H9 (cell line): ENCODE results near the gene CHMP2A. TPM values are rescaled to one million over a fixed set of nuclear protein-coding genes. Genes with fewer than 3 reads are reported as not detected.

Source experiments
- DNase-seq: peaks from one replicate; pipeline ENCODE4 v3.0.0-alpha.2; 2017
- H2AFZ ChIP-seq: one replicate; pipeline ENCODE4 v1.6.1; 2013; ENCODE audit warnings: mild to moderate bottlenecking, low read length, control low read depth, moderate library complexity
- H2AK5ac ChIP-seq: 2 replicates; pipeline ENCODE4 v1.6.1; 2013; ENCODE audit warnings: low read length, control low read depth, mixed read lengths; ENCODE audit not compliant: insufficient read length
- H2BK120ac ChIP-seq: one replicate; pipeline ENCODE4 v1.6.1; 2013; ENCODE audit warnings: low read depth, mild to moderate bottlenecking, low read length, control low read depth, inconsistent platforms; ENCODE audit not compliant: poor library complexity, severe bottlenecking
- H2BK12ac ChIP-seq: 2 replicates; pipeline ENCODE4 v1.6.1; 2013; ENCODE audit warnings: low read length, control low read depth, mixed read lengths, low read depth; ENCODE audit not compliant: insufficient read length
- H2BK15ac ChIP-seq: 2 replicates; pipeline ENCODE4 v1.6.1; 2013; ENCODE audit warnings: low read depth, low read length, control low read depth
- H2BK20ac ChIP-seq: one replicate; pipeline ENCODE4 v1.6.1; 2013; ENCODE audit warnings: low read depth, mild to moderate bottlenecking, low read length, control low read depth, inconsistent platforms; ENCODE audit not compliant: poor library complexity, severe bottlenecking
- H2BK5ac ChIP-seq: 2 replicates; pipeline ENCODE4 v1.6.1; 2013; ENCODE audit warnings: low read length, control low read depth, mixed read lengths; ENCODE audit not compliant: insufficient read length
- H3K14ac ChIP-seq: 2 replicates; pipeline ENCODE4 v1.6.1; 2013; ENCODE audit warnings: low read length, control low read depth; ENCODE audit not compliant: insufficient read depth
- H3K18ac ChIP-seq: 2 replicates; pipeline ENCODE4 v1.6.1; 2013; ENCODE audit warnings: low read depth, mild to moderate bottlenecking, mixed read lengths, low read length, control low read depth; ENCODE audit not compliant: insufficient read length
- H3K23ac ChIP-seq: 2 replicates; pipeline ENCODE4 v1.6.1; 2013; ENCODE audit warnings: low read length, control low read depth, mixed read lengths, low read depth; ENCODE audit not compliant: insufficient read length
- H3K23me2 ChIP-seq: 2 replicates; pipeline ENCODE4 v1.6.1; 2013; ENCODE audit warnings: low read depth, mild to moderate bottlenecking, mixed read lengths, low read length, control low read depth; ENCODE audit not compliant: insufficient read length, poor library complexity, severe bottlenecking
- H3K27ac ChIP-seq: 2 replicates; pipeline ENCODE4 v1.5.1; 2013; ENCODE audit warnings: low read length, control low read depth, mixed read lengths, low read depth; ENCODE audit not compliant: insufficient read length
- H3K27me3 ChIP-seq: 2 replicates; pipeline ENCODE4 v1.6.1; 2013; ENCODE audit warnings: low read length, control low read depth, inconsistent platforms; ENCODE audit not compliant: insufficient read depth
- H3K4ac ChIP-seq: 2 replicates; pipeline ENCODE4 v1.6.1; 2013; ENCODE audit warnings: low read depth, mild to moderate bottlenecking, control low read depth, inconsistent platforms, low read length, moderate library complexity
- H3K4me1 ChIP-seq: 2 replicates; pipeline ENCODE4 v1.6.1; 2013; ENCODE audit warnings: low read length, control low read depth, inconsistent platforms; ENCODE audit not compliant: insufficient read depth
- H3K4me2 ChIP-seq: 2 replicates; pipeline ENCODE4 v1.6.1; 2013; ENCODE audit warnings: low read length, control low read depth, mixed read lengths; ENCODE audit not compliant: insufficient read length, insufficient read depth
- H3K56ac ChIP-seq: 2 replicates; pipeline ENCODE4 v1.6.1; 2013; ENCODE audit warnings: low read depth, mild to moderate bottlenecking, mixed read lengths, low read length, control low read depth; ENCODE audit not compliant: insufficient read length
- H3K79me1 ChIP-seq: 2 replicates; pipeline ENCODE4 v1.6.1; 2013; ENCODE audit warnings: low read depth, mild to moderate bottlenecking, moderate library complexity, low read length, control low read depth, inconsistent platforms; ENCODE audit not compliant: insufficient read depth, poor library complexity, severe bottlenecking
- H3K79me2 ChIP-seq: 2 replicates; pipeline ENCODE4 v1.6.1; 2013; ENCODE audit warnings: low read length, control low read depth, inconsistent platforms; ENCODE audit not compliant: insufficient read depth
- H3K9ac ChIP-seq: 2 replicates; pipeline ENCODE4 v1.6.1; 2013; ENCODE audit warnings: low read length, control low read depth, mixed read lengths; ENCODE audit not compliant: insufficient read length; ENCODE audit errors: extremely low read depth
- H3K9me3 ChIP-seq: one replicate; pipeline ENCODE4 v1.6.1; 2013; ENCODE audit warnings: low read depth, low read length, inconsistent platforms; ENCODE audit not compliant: control insufficient read depth
- H3T11ph ChIP-seq: one replicate; pipeline ENCODE4 v1.6.1; 2013; ENCODE audit warnings: mild to moderate bottlenecking, low read length, control low read depth, inconsistent platforms
- H4K20me1 ChIP-seq: one replicate; pipeline ENCODE4 v1.6.1; 2013; ENCODE audit not compliant: control insufficient read depth, insufficient read length, insufficient read depth
- H4K5ac ChIP-seq: 2 replicates; pipeline ENCODE4 v1.6.1; 2013; ENCODE audit warnings: low read depth, mild to moderate bottlenecking, mixed read lengths, low read length, control low read depth; ENCODE audit not compliant: insufficient read length
- H4K8ac ChIP-seq: replicated peaks from 2 replicates; pipeline ENCODE4 v1.6.1; 2013; ENCODE audit warnings: low read length, control low read depth, mixed read lengths, low read depth; ENCODE audit not compliant: insufficient read length
- H4K91ac ChIP-seq: 2 replicates; pipeline ENCODE4 v1.6.1; 2013; ENCODE audit warnings: low read depth, mild to moderate bottlenecking, moderate library complexity, mixed read lengths, low read length, control low read depth; ENCODE audit not compliant: insufficient read length
- H3K27ac Mint-ChIP-seq, 3 experiments: 2 replicates in 2 of 3; 3 replicates in 1 of 3; pipeline ENCODE4 v1.8.0; 2020 to 2021; ENCODE audit warnings: mixed read lengths in 3 of 3, mild to moderate bottlenecking in 1 of 3, moderate library complexity in 1 of 3
- H3K27me3 Mint-ChIP-seq: 2 replicates; pipeline ENCODE4 v1.8.0; 2021; ENCODE audit warnings: low read depth, mild to moderate bottlenecking, moderate library complexity, mixed read lengths
- H3K36me3 Mint-ChIP-seq, 3 experiments: 2 replicates in 2 of 3; 3 replicates in 1 of 3; pipeline ENCODE4 v1.8.0; 2020 to 2021; ENCODE audit warnings: low read depth in 3 of 3, mixed read lengths in 3 of 3; ENCODE audit not compliant: insufficient read depth in 1 of 3
- H3K4me1 Mint-ChIP-seq, 2 experiments: 2 replicates each; pipeline ENCODE4 v1.8.0; 2020; ENCODE audit warnings: mixed read lengths in 2 of 2
- H3K4me3 Mint-ChIP-seq, 2 experiments: 2 replicates in 1 of 2; 3 replicates in 1 of 2; pipeline ENCODE4 v1.8.0; 2020 to 2021; ENCODE audit warnings: mild to moderate bottlenecking in 2 of 2, mixed read lengths in 2 of 2, moderate library complexity in 1 of 2
- H3K9me3 Mint-ChIP-seq, 2 experiments: 2 replicates in 1 of 2; 3 replicates in 1 of 2; pipeline ENCODE4 v1.8.0; 2020; ENCODE audit warnings: mild to moderate bottlenecking in 2 of 2, mixed read lengths in 2 of 2, moderate library complexity in 1 of 2
- WGBS: extraction: QIAGEN DNeasy Blood & Tissue Kit; methylation state at CpG from one replicate; pipeline ENCODE4 v1.1.7; 2013; ENCODE audit warnings: missing lambda C conversion rate, low lambda C conversion rate, mixed read lengths; ENCODE audit not compliant: insufficient read length; ENCODE audit errors: extremely low coverage; 5-methylcytosine and 5-hydroxymethylcytosine counted together
- total RNA-seq: library from RNA; stranded (reverse); gene quantifications from 2 replicates; pipeline ENCODE4 v1.2.1, GENCODE V29; 2021
- TF ChIP-seq, protein P1 (sequence below): fragments of 200-600 bp; sonication (generic); conservative IDR thresholded peaks from 3 replicates; pipeline ENCODE4 v1.8.0; 2021; ENCODE audit warnings: antibody characterized with exemption, mild to moderate bottlenecking

Gene CHMP2A
- total RNA-seq, 1 experiment from 2014 or later, result 109 TPM

DNA sequence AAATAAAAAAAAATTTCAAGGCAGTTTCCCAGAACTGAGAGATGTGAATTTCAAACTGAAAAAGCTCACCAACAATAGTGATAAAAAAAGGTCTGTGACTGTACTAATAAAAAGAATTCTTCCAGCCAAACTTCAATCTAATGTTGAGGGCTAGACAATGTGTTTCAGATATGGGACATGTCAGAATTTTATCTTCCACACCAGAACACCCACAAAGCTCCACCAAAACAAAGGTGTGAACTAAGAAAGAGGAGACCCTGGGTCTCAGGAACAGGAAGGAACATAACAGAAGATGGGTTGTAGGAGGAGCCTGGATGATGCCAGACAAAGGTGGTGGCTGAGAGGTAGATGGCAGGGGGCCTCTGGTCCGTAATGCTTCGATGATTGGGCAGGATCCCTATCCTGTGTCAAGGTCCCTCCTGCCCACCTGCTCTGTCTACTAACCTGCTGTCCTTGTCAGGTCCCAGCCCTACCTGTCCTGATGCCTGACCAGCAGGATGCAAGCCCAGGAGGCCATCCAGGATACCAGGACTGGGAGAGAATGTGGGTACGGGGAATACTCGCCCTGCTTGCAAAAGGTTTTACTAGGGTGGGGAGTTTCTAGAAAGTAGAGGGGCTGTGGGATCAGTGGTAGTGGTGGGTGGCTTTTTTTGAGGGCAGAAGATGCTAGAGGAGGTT, 13.7 kb upstream of the CHMP2A start:
- H3T11ph ChIP-seq, result no peak overlapping the region
- no peak overlapping the region for H2BK20ac ChIP-seq
- H3K4me2 ChIP-seq, result no peak overlapping the region
- Mint-ChIP-seq H3K27ac (no peak overlapping the region; a peak in 1 of 7 replicates), H3K27me3 (no peaks in the 10 kb centered on the region; the same call in 1 of the 2 replicates), H3K36me3 (peaks cover 0 to 34% (median 20%) of the 10 kb centered on the region in 3 experiments; a peak in 5 of 7 replicates), H3K4me3 (no peak overlapping the region; a peak in 1 of 5 replicates), H3K9me3 (no peaks in the 10 kb centered on the region; a peak in 1 of 5 replicates), H3K4me1 (peaks cover 9% of the 10 kb centered on the region in 2 experiments)
- peaks cover 1% of the 10 kb centered on the region for H3K23me2 ChIP-seq
- no peak overlapping the region for H4K5ac ChIP-seq
- no peak overlapping the region for H3K27ac ChIP-seq
- no CpG with 5 or more reads among the region's 4 CpGs for WGBS
- H2AFZ ChIP-seq, result no peak overlapping the region
- no peak overlapping the region for H3K14ac ChIP-seq
- no peak overlapping the region for H3K23ac ChIP-seq
- H3K79me1 ChIP-seq, result no peaks in the 10 kb centered on the region
- H2BK120ac ChIP-seq, result no peak overlapping the region
- no peak overlapping the region for H3K18ac ChIP-seq
- TF ChIP-seq, protein P1, sequence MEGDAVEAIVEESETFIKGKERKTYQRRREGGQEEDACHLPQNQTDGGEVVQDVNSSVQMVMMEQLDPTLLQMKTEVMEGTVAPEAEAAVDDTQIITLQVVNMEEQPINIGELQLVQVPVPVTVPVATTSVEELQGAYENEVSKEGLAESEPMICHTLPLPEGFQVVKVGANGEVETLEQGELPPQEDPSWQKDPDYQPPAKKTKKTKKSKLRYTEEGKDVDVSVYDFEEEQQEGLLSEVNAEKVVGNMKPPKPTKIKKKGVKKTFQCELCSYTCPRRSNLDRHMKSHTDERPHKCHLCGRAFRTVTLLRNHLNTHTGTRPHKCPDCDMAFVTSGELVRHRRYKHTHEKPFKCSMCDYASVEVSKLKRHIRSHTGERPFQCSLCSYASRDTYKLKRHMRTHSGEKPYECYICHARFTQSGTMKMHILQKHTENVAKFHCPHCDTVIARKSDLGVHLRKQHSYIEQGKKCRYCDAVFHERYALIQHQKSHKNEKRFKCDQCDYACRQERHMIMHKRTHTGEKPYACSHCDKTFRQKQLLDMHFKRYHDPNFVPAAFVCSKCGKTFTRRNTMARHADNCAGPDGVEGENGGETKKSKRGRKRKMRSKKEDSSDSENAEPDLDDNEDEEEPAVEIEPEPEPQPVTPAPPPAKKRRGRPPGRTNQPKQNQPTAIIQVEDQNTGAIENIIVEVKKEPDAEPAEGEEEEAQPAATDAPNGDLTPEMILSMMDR, result no peak
- DNase-seq, result no peak
- H4K8ac ChIP-seq, result no peak overlapping the region
- H4K20me1 ChIP-seq, result no peaks in the 10 kb centered on the region
- no peak overlapping the region for H2BK5ac ChIP-seq
- no peaks in the 10 kb centered on the region for H3K79me2 ChIP-seq
- no peak overlapping the region for H3K9ac ChIP-seq
- no peak overlapping the region for H3K56ac ChIP-seq
- no peaks in the 10 kb centered on the region for H3K27me3 ChIP-seq
- H2BK12ac ChIP-seq, result no peak overlapping the region
- H3K4me1 ChIP-seq, result no peaks in the 10 kb centered on the region
- H3K9me3 ChIP-seq, result no peaks in the 10 kb centered on the region
- H3K4ac ChIP-seq, result no peak overlapping the region
- no peak overlapping the region for H4K91ac ChIP-seq
- H2BK15ac ChIP-seq, result no peak overlapping the region
- no peak overlapping the region for H2AK5ac ChIP-seq
